Caco-2 (cell line): Measurements from ENCODE around the gene GRAP. TPM values are rescaled to one million over a fixed set of nuclear protein-coding genes. Genes with fewer than 3 reads are reported as not detected.

Experiments
- BruUV-seq: library from RNA; stranded (reverse); fragments of 400-500 nt; replicated peaks from 2 replicates; lab custom pipeline; 2021; lab: Mats Ljungman, UMichigan
- CTCF ChIA-PET: fragments of 300-600 bp; sonication (Branson Sonifier 250); formaldehyde crosslinking; loops from one replicate; lab custom pipeline; 2022; ENCODE audit warnings: antibody characterized with exemption; lab: Charles Lee
- POLR2A ChIA-PET: fragments of 300-600 bp; sonication (Branson Sonifier 250); formaldehyde crosslinking; loops from one replicate; lab custom pipeline; 2022; ENCODE audit warnings: antibody characterized with exemption; lab: Charles Lee
- DNase-seq, 2 experiments: peaks; one replicate each; pipeline versions ENCODE4 v3.0.0 to v3.0.0-alpha.2; 2020 to 2022
- H3K27me3 ChIP-seq: replicated peaks from 2 replicates; pipeline ENCODE4 v1.6.0; 2011; ENCODE audit warnings: low read length; ENCODE audit not compliant: control insufficient read depth, insufficient read depth
- H3K36me3 ChIP-seq: 2 replicates; pipeline ENCODE4 v1.5.1; 2011; ENCODE audit warnings: low read length; ENCODE audit not compliant: control insufficient read depth, insufficient read depth
- H3K4me1 ChIP-seq: fragments of 250-450 bp; sonication (Bioruptor Pico); 2 replicates; pipeline ENCODE4 v1.5.1; 2020; ENCODE audit warnings: mild to moderate bottlenecking
- H3K4me3 ChIP-seq: 2 replicates; pipeline ENCODE4 v1.5.1; 2011; ENCODE audit warnings: low read depth, mild to moderate bottlenecking, control low read depth, low read length
- H3K9me3 ChIP-seq: fragments of 250-450 bp; sonication (Bioruptor Pico); 2 replicates; pipeline ENCODE4 v1.5.1; 2020; ENCODE audit warnings: mild to moderate bottlenecking, moderate library complexity
- H3K27ac Mint-ChIP-seq: one replicate; pipeline ENCODE4 v1.8.0; 2022; ENCODE audit warnings: mixed read lengths; ENCODE audit not compliant: unreplicated experiment
- H3K27me3 Mint-ChIP-seq: one replicate; pipeline ENCODE4 v1.8.0; 2022; ENCODE audit warnings: mixed read lengths; ENCODE audit not compliant: insufficient read depth, unreplicated experiment
- H3K36me3 Mint-ChIP-seq: one replicate; pipeline ENCODE4 v1.8.0; 2022; ENCODE audit warnings: mild to moderate bottlenecking, mixed read lengths; ENCODE audit not compliant: insufficient read depth, unreplicated experiment
- H3K4me1 Mint-ChIP-seq: one replicate; pipeline ENCODE4 v1.8.0; 2022; ENCODE audit warnings: low read depth, mixed read lengths; ENCODE audit not compliant: unreplicated experiment
- H3K4me3 Mint-ChIP-seq: one replicate; pipeline ENCODE4 v1.8.0; 2022; ENCODE audit warnings: mild to moderate bottlenecking, moderate library complexity, mixed read lengths; ENCODE audit not compliant: unreplicated experiment
- H3K9me3 Mint-ChIP-seq: one replicate; pipeline ENCODE4 v1.8.0; 2022; ENCODE audit warnings: mixed read lengths; ENCODE audit not compliant: unreplicated experiment
- intact Hi-C: fragments of 100-400 bp; cut with micrococcal nuclease; formaldehyde crosslinking; loops from one replicate; pipeline ENCODE4 v1.10.0; 2022; ENCODE audit not compliant: unreplicated experiment
- total RNA-seq: library from RNA; stranded (reverse); gene quantifications from 2 replicates; pipeline ENCODE4 v1.2.3, GENCODE V29; 2022
- TF ChIP-seq, protein P1 (sequence below), 2 experiments: fragments of 200-600 bp in 1 of 2; IDR thresholded peaks; 1 replicate in 1 of 2; 2 replicates in 1 of 2; pipeline versions ENCODE4 v1.5.1 to v1.8.0; 2011 to 2022; ENCODE audit warnings: antibody characterized with exemption in 1 of 2, control low read depth in 1 of 2, inconsistent platforms in 1 of 2, low read depth in 1 of 2, low read length in 1 of 2, mild to moderate bottlenecking in 1 of 2, moderate library complexity in 1 of 2; ENCODE audit not compliant: insufficient read depth in 1 of 2, severe bottlenecking in 1 of 2, unreplicated experiment in 1 of 2

The GRAP gene
- total RNA-seq, 1 experiment from 2014 or later, result 0.50 TPM

DNA sequence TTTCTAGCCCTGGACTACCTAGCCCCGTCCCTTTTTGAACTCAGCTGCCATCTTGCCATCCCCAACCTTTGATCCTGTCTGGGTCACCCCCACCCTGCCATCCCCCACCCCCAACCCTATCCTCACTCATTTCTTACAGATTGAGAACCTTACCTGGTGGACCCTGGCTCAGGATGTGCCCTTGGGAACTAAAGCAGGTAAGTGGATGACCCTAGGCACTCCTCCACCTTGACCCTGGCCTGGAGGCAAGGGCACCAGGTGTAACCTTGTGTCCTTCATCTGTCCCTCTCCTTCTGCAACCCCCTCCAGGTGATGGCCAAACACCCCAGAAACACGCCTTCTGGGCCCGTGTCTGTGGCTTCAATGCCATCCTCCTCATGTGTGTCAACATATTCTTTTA, 26.7 kb downstream of the GRAP start:
- H3K36me3 Mint-ChIP-seq, result no peaks in the 10 kb centered on the region
- H3K4me3 Mint-ChIP-seq, result no peak overlapping the region
- no peak overlapping the region for H3K4me3 ChIP-seq
- ChIA-PET POLR2A (no interaction called here), CTCF (no interaction called here)
- no peak overlapping the region for H3K27ac Mint-ChIP-seq
- H3K36me3 ChIP-seq, result no peaks in the 10 kb centered on the region
- DNase-seq, result no peak
- H3K9me3 Mint-ChIP-seq, result no peaks in the 10 kb centered on the region
- H3K27me3 Mint-ChIP-seq, result no peaks in the 10 kb centered on the region
- no peaks in the 10 kb centered on the region for H3K4me1 ChIP-seq
- TF ChIP-seq, protein P1, sequence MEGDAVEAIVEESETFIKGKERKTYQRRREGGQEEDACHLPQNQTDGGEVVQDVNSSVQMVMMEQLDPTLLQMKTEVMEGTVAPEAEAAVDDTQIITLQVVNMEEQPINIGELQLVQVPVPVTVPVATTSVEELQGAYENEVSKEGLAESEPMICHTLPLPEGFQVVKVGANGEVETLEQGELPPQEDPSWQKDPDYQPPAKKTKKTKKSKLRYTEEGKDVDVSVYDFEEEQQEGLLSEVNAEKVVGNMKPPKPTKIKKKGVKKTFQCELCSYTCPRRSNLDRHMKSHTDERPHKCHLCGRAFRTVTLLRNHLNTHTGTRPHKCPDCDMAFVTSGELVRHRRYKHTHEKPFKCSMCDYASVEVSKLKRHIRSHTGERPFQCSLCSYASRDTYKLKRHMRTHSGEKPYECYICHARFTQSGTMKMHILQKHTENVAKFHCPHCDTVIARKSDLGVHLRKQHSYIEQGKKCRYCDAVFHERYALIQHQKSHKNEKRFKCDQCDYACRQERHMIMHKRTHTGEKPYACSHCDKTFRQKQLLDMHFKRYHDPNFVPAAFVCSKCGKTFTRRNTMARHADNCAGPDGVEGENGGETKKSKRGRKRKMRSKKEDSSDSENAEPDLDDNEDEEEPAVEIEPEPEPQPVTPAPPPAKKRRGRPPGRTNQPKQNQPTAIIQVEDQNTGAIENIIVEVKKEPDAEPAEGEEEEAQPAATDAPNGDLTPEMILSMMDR (IDR thresholded peaks at IDR 0.05; ENCODE audit: insufficient read depth in 1 of 2, low read depth in 1 of 2, low read length in 1 of 2, severe bottlenecking in 1 of 2, unreplicated experiment in 1 of 2), result no peak
- BruUV-seq, result no TSS peak
- no peaks in the 10 kb centered on the region for H3K27me3 ChIP-seq
- H3K4me1 Mint-ChIP-seq, result peaks cover 5% of the 10 kb centered on the region
- H3K9me3 ChIP-seq, result no peaks in the 10 kb centered on the region
- intact Hi-C loops, result no loop called here

DNA sequence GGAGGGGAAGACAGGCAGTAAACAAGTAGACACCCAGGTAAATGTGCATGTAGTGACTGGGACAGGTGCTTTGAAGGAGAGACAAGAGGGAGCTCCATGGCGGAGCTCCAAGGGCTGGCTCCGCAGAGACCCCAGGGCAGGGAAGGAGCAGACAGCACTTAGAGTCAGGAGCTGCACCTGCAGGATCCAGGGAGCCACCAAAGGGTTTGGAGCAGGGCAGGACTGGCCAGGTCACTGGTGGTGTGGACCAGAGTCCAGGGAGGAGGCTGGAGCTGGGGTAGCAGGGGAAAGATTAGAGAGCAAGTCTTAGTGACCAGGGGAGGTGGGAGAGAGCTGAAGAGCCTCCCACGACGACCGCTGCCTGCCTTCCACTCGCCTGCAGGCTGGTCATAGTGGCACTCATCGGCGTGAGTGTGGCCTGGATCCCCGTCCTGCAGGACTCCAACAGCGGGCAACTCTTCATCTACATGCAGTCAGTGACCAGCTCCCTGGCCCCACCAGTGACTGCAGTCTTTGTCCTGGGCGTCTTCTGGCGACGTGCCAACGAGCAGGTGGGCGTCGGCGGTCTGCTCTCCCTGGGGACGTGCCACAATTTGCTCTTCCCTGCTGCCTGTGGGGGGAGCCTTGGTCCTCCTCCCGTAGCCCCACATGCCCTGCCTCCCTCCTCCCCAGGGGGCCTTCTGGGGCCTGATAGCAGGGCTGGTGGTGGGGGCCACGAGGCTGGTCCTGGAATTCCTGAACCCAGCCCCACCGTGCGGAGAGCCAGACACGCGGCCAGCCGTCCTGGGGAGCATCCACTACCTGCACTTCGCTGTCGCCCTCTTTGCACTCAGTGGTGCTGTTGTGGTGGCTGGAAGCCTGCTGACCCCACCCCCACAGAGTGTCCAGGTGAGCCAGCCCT, 27.5 kb downstream of the GRAP start:
- BruUV-seq, result no TSS peak
- TF ChIP-seq, protein P1 (IDR thresholded peaks at IDR 0.05; ENCODE audit: insufficient read depth in 1 of 2, low read depth in 1 of 2, low read length in 1 of 2, severe bottlenecking in 1 of 2, unreplicated experiment in 1 of 2), result no peak
- no peak for DNase-seq
- ChIA-PET CTCF (interaction anchor here (1.4 kb wide), 1 partner anchor 58 kb away, joined by 3 read pairs; no protein-coding TSS in a partner anchor), POLR2A (no interaction called here)
- no peaks in the 10 kb centered on the region for H3K27me3 ChIP-seq
- Mint-ChIP-seq H3K27ac (no peak overlapping the region), H3K4me1 (no peaks in the 10 kb centered on the region), H3K9me3 (no peaks in the 10 kb centered on the region), H3K27me3 (no peaks in the 10 kb centered on the region), H3K4me3 (no peak overlapping the region), H3K36me3 (no peaks in the 10 kb centered on the region)
- no peak overlapping the region for H3K4me3 ChIP-seq
- intact Hi-C loops, result no loop called here
- no peaks in the 10 kb centered on the region for H3K4me1 ChIP-seq
- no peaks in the 10 kb centered on the region for H3K9me3 ChIP-seq
- H3K36me3 ChIP-seq, result no peaks in the 10 kb centered on the region

GRCh38 chr17:19018600-19018950, 28.2 kb downstream of the GRAP start:
- intact Hi-C loops, result no loop called here
- ChIA-PET POLR2A (no interaction called here), CTCF (interaction anchor here (1.4 kb wide), 1 partner anchor 57 kb away, joined by 3 read pairs; no protein-coding TSS in a partner anchor)
- Mint-ChIP-seq H3K4me1 (no peaks in the 10 kb centered on the region), H3K27me3 (no peaks in the 10 kb centered on the region), H3K4me3 (no peak overlapping the region), H3K27ac (no peak overlapping the region), H3K9me3 (no peaks in the 10 kb centered on the region), H3K36me3 (no peaks in the 10 kb centered on the region)
- H3K9me3 ChIP-seq, result no peaks in the 10 kb centered on the region
- H3K4me3 ChIP-seq, result no peak overlapping the region
- no peak for DNase-seq
- BruUV-seq, result no TSS peak
- TF ChIP-seq, protein P1 (IDR thresholded peaks at IDR 0.05; ENCODE audit: insufficient read depth in 1 of 2, low read depth in 1 of 2, low read length in 1 of 2, severe bottlenecking in 1 of 2, unreplicated experiment in 1 of 2), result no peak
- H3K4me1 ChIP-seq, result no peaks in the 10 kb centered on the region
- no peaks in the 10 kb centered on the region for H3K27me3 ChIP-seq
- no peaks in the 10 kb centered on the region for H3K36me3 ChIP-seq
